ENCODE results near the gene MCC.

Gene MCC

GRCh38 chr5:113250341-113250953, 237.8 kb downstream of the MCC start:
- no peak for TF ChIP-seq CTCF (IDR thresholded peaks at IDR 0.05; ENCODE audit: insufficient read depth, low read length, poor library complexity, severe bottlenecking)
- no peaks in the 10 kb centered on the region for H3K36me3 ChIP-seq (ENCODE audit: control insufficient read depth, insufficient read depth, low read length)

GRCh38 chr5:113249206-113249605, 239.0 kb downstream of the MCC start:
- DNase-seq (ENCODE audit: extremely low read depth, insufficient read length): no peak
- TF ChIP-seq CTCF (IDR thresholded peaks at IDR 0.05; ENCODE audit: insufficient read depth, low read length, poor library complexity, severe bottlenecking): no peak
- Histone ChIP-seq H3K27me3 (replicated peaks; ENCODE audit: control insufficient read depth, insufficient read depth, low read length) (no peaks in the 10 kb centered on the region; the same call in 1 of the 2 replicates), H3K4me3 (replicated peaks; ENCODE audit: low read depth, low read length) (no peak overlapping the region), H3K36me3 (ENCODE audit: control insufficient read depth, insufficient read depth, low read length) (no peaks in the 10 kb centered on the region)

More at GRCh38 chr5:113250341-113250953, 237.8 kb downstream of the MCC start:
- Histone ChIP-seq H3K27me3 (replicated peaks; ENCODE audit: control insufficient read depth, insufficient read depth, low read length) (no peaks in the 10 kb centered on the region; the same call in 1 of the 2 replicates), H3K4me3 (replicated peaks; ENCODE audit: low read depth, low read length) (no peak overlapping the region)
- no peak for DNase-seq (ENCODE audit: extremely low read depth, insufficient read length)

- Histone ChIP-seq H3K36me3 (ENCODE audit: control insufficient read depth, insufficient read depth, low read length) (no peaks in the 10 kb centered on the region), H3K4me3 (replicated peaks; ENCODE audit: low read depth, low read length) (no peak overlapping the region), H3K27me3 (replicated peaks; ENCODE audit: control insufficient read depth, insufficient read depth, low read length) (peaks cover 2% of the 10 kb centered on the region; the same call in 1 of the 2 replicates)
- no peak for DNase-seq (ENCODE audit: extremely low read depth, insufficient read length)
- no peak for TF ChIP-seq CTCF (IDR thresholded peaks at IDR 0.05; ENCODE audit: insufficient read depth, low read length, poor library complexity, severe bottlenecking)
Measured at GRCh38 chr5:113246361-113246870, 241.8 kb downstream of the MCC start.

- H3K4me3 ChIP-seq (replicated peaks; ENCODE audit: low read depth, low read length): no peak overlapping the region
- no peak for DNase-seq (ENCODE audit: extremely low read depth, insufficient read length)
Measured at GRCh38 chr5:113245427-113246225, 242.6 kb downstream of the MCC start.

GRCh38 chr5:113244966-113245365, 243.3 kb downstream of the MCC start:
- H3K36me3 ChIP-seq (ENCODE audit: control insufficient read depth, insufficient read depth, low read length): no peaks in the 10 kb centered on the region
- peaks cover 2% of the 10 kb centered on the region; the same call in 1 of the 2 replicates for H3K27me3 ChIP-seq (replicated peaks; ENCODE audit: control insufficient read depth, insufficient read depth, low read length)
- TF ChIP-seq CTCF (IDR thresholded peaks at IDR 0.05; ENCODE audit: insufficient read depth, low read length, poor library complexity, severe bottlenecking): no peak
- H3K4me3 ChIP-seq (replicated peaks; ENCODE audit: low read depth, low read length): no peak overlapping the region
- no peak for DNase-seq (ENCODE audit: extremely low read depth, insufficient read length)

More at GRCh38 chr5:113245427-113246225, 242.6 kb downstream of the MCC start:
- no peak for TF ChIP-seq CTCF (IDR thresholded peaks at IDR 0.05; ENCODE audit: insufficient read depth, low read length, poor library complexity, severe bottlenecking)
- peaks cover 2% of the 10 kb centered on the region; the same call in 1 of the 2 replicates for H3K27me3 ChIP-seq (replicated peaks; ENCODE audit: control insufficient read depth, insufficient read depth, low read length)
- no peaks in the 10 kb centered on the region for H3K36me3 ChIP-seq (ENCODE audit: control insufficient read depth, insufficient read depth, low read length)

All from GM06990 (cell line).